PFSK-1 (cell line): ENCODE results near the gene TMEM94.

ENCODE experiments used
- FOXP2 ChIP-seq: optimal IDR thresholded peaks from 2 replicates; pipeline ENCODE3; 2011; ENCODE audit warnings: borderline replicate concordance, control low read depth, inconsistent platforms; ENCODE audit not compliant: insufficient read depth; ENCODE audit errors: extremely low read length, extremely low read depth
- POLR2AphosphoS5 ChIP-seq: IDR thresholded peaks from 2 replicates; pipeline ENCODE4 v1.6.1; 2012; ENCODE audit warnings: low read depth, mild to moderate bottlenecking, control low read depth, low read length, moderate library complexity
- REST ChIP-seq, 2 experiments: IDR thresholded peaks; 2 replicates each; pipeline versions ENCODE4 v1.6.1 to v1.8.0; 2011 to 2012; ENCODE audit warnings: low read depth in 2 of 2, low read length in 2 of 2, control low read depth in 1 of 2, inconsistent platforms in 1 of 2, mild to moderate bottlenecking in 1 of 2, moderate library complexity in 1 of 2; ENCODE audit not compliant: insufficient read depth in 1 of 2
- SIN3A ChIP-seq: IDR thresholded peaks from 2 replicates; pipeline ENCODE4 v1.6.1; 2012; ENCODE audit warnings: mild to moderate bottlenecking, low read length, moderate library complexity, borderline replicate concordance; ENCODE audit not compliant: insufficient read depth
- TAF1 ChIP-seq: IDR thresholded peaks from 2 replicates; pipeline ENCODE4 v1.6.1; 2012; ENCODE audit warnings: low read length, control low read depth, borderline replicate concordance; ENCODE audit not compliant: insufficient read depth

Gene TMEM94

DNA sequence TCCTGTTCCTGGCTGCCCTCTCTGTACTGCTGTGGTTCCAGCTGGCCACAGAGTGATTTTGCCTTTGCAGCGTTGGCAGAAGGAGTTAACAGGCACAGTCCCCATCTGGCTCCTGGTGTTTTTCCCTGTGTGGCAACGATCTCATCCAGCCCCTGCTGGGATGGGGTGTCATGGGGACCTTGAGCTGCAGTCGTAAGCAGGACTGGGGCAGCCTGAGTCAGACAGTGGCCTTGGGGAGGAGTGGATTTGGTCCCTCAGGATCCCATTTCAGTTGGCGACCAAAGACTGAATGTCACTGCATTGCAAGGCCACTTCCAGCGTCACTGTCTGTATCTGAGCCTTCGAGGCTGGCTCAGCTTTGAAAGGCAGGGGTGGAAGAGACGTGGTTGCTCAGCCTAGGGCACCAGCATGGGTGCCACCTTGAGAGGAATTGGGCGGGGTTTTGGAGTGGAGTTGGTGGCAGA is 11.9 kb downstream of the TMEM94 start:
- no peak for TF ChIP-seq POLR2AphosphoS5
- TF ChIP-seq TAF1 = no peak
- TF ChIP-seq REST (IDR thresholded peaks at IDR 0.05; ENCODE audit: insufficient read depth in 1 of 2, low read depth in 2 of 2, low read length in 2 of 2) = no peak
- no peak for TF ChIP-seq FOXP2
- no peak for TF ChIP-seq SIN3A

DNA sequence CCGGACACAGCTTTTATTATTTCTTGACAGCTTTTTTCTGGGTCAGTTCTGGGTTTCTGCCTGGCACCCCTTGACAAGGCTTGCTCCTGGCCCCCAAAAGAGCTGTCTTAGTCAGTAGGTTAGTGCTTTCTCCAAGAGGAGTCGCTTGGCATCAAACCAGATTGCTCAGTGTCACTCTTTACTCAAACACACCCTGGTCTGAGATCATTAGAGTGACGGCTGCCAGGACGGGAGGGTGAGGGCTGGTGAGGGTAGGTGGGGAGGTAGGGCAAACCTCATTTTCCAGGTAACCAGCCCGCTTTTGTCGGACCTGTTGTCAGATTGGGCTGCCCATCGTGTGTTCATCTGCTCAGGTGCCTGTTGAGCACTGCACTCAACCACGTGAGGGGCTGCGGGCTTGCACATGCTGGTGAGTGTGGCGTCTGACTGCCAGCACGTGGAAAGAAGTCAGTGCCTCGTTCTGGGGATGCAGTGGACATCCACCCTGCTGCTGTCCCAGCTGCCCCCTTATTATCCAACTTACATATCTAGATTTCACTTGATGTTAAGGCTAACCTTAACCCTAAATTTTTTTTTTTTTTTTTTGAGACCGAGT is 12.4 kb downstream of the TMEM94 start:
- TF ChIP-seq FOXP2 = no peak
- no peak for TF ChIP-seq TAF1
- TF ChIP-seq SIN3A = no peak
- TF ChIP-seq REST (IDR thresholded peaks at IDR 0.05; ENCODE audit: insufficient read depth in 1 of 2, low read depth in 2 of 2, low read length in 2 of 2) = no peak
- no peak for TF ChIP-seq POLR2AphosphoS5

DNA sequence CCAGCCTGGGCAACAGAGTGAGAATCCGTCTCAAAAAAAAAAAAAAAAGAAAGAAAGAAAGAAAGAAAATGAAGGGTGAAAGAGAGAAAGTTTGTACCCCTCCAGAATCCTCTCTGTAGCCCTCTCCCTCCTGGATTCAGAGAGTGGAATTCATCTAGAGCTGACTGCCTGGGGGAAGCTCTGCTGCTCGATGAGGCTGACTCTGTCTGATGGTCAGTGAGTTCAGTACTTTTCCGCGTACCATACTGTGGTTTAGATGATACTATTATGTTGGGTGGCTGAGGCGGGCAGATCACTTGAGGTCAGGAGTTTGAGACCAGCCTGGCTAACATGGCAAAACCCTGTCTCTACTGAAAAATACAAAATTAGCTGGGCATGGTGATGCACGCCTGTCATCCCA is 14.8 kb downstream of the TMEM94 start:
- no peak for TF ChIP-seq POLR2AphosphoS5
- TF ChIP-seq FOXP2 = no peak
- TF ChIP-seq SIN3A = no peak
- TF ChIP-seq REST (IDR thresholded peaks at IDR 0.05; ENCODE audit: insufficient read depth in 1 of 2, low read depth in 2 of 2, low read length in 2 of 2) = no peak
- TF ChIP-seq TAF1 = no peak

DNA sequence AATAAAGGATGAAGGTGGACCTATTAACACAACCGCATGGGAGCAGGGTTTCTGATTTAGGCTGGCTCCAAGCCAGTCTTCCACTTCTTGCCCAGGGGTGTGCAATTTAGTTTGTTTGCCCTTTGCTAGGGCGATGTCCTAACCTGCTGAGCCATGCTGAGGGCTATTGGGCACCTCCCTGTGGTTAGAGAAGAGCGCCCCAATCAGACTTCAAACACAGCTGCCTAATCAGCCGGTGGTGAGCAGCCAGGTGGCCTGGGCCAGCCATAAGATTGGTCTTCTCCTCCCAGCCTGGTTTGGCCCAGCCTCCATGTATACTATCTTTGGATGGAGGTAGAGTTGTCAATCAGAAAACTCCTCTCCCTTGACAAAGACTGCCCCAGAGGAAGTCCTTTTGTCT is 15.7 kb downstream of the TMEM94 start:
- no peak for TF ChIP-seq TAF1
- no peak for TF ChIP-seq FOXP2

- no peak for TF ChIP-seq SIN3A
- TF ChIP-seq REST (IDR thresholded peaks at IDR 0.05; ENCODE audit: insufficient read depth in 1 of 2, low read depth in 2 of 2, low read length in 2 of 2) = no peak
- no peak for TF ChIP-seq FOXP2
Measured at GRCh38 chr17:75473246-75473645, 16.8 kb downstream of the TMEM94 start.
